IPS-20b (cell line): Measurements from ENCODE around the gene EAF2.
A peak's percentile ranks its signal among the peaks of the same experiment; 100 is the strongest.

Experiments
- H3K27ac ChIP-seq: one replicate; pipeline ENCODE4 v1.5.1; 2013; ENCODE audit warnings: low read length
- H3K27me3 ChIP-seq: 2 replicates; pipeline ENCODE4 v1.6.1; 2013; ENCODE audit warnings: mild to moderate bottlenecking, low read length, inconsistent platforms; ENCODE audit not compliant: insufficient read depth
- H3K36me3 ChIP-seq: 2 replicates; pipeline ENCODE4 v1.6.1; 2013; ENCODE audit warnings: low read depth, mild to moderate bottlenecking, inconsistent platforms, low read length, moderate library complexity; ENCODE audit not compliant: insufficient read depth
- H3K4me1 ChIP-seq: 2 replicates; pipeline ENCODE4 v1.6.1; 2013; ENCODE audit warnings: mild to moderate bottlenecking, control low read depth, inconsistent platforms, low read length, moderate library complexity; ENCODE audit not compliant: insufficient read depth
- H3K4me3 ChIP-seq: 2 replicates; pipeline ENCODE4 v1.5.1; 2013; ENCODE audit warnings: mild to moderate bottlenecking, low read length, inconsistent platforms
- H3K9ac ChIP-seq: 2 replicates; pipeline ENCODE4 v1.6.1; 2013; ENCODE audit warnings: low read depth, mild to moderate bottlenecking, inconsistent platforms, low read length, moderate library complexity
- H3K9me3 ChIP-seq: 2 replicates; pipeline ENCODE4 v1.6.1; 2013; ENCODE audit warnings: mild to moderate bottlenecking, low read depth, low read length, inconsistent platforms; ENCODE audit not compliant: insufficient read depth

The EAF2 gene

GRCh38 chr3:121834671-121835464, at the start of gene EAF2, which contains the start of gene IQCB1:
TSS of gene EAF2 (plus strand) at chr3:121835209. CDS start at chr3:121835286, 77 bp downstream.
TSS of gene IQCB1 (minus strand) at chr3:121835060. CDS start at chr3:121828960, 6,100 bp downstream.
- H3K9ac ChIP-seq: peak within 1 kb of the TSS; percentile 95
- peak within 1 kb of the TSS; percentile 40 for H3K27ac ChIP-seq
- H3K36me3 ChIP-seq: peaks cover 18% of the 10 kb centered on the region; the same call in 1 of the 2 replicates
- peaks cover 14% of the 10 kb centered on the region for H3K27me3 ChIP-seq
- H3K9me3 ChIP-seq: no peaks in the 10 kb centered on the region
- H3K4me1 ChIP-seq: peaks cover 3% of the 10 kb centered on the region; the same call in 1 of the 2 replicates
- peak within 1 kb of the TSS; percentile 91 for H3K4me3 ChIP-seq

- Histone ChIP-seq H3K27ac (no peak overlapping the region), H3K27me3 (no peaks in the 10 kb centered on the region), H3K9me3 (no peaks in the 10 kb centered on the region), H3K4me1 (no peaks in the 10 kb centered on the region), H3K36me3 (peaks cover 81% of the 10 kb centered on the region), H3K4me3 (no peak overlapping the region), H3K9ac (no peak overlapping the region)
Measured at GRCh38 chr3:121786485-121786884, 48.5 kb upstream of the EAF2 start.

- no peaks in the 10 kb centered on the region for H3K9me3 ChIP-seq
- H3K27me3 ChIP-seq: no peaks in the 10 kb centered on the region
- no peak overlapping the region for H3K9ac ChIP-seq
- H3K4me1 ChIP-seq: no peaks in the 10 kb centered on the region
- H3K36me3 ChIP-seq: peaks cover 47% of the 10 kb centered on the region
- no peak overlapping the region for H3K27ac ChIP-seq
- no peak overlapping the region for H3K4me3 ChIP-seq
Measured at GRCh38 chr3:121793078-121793477, 41.9 kb upstream of the EAF2 start.

GRCh38 chr3:121794264-121794983, 40.6 kb upstream of the EAF2 start:
- no peak overlapping the region for H3K9ac ChIP-seq
- H3K27ac ChIP-seq: no peak overlapping the region
- H3K4me1 ChIP-seq: no peaks in the 10 kb centered on the region
- no peaks in the 10 kb centered on the region for H3K27me3 ChIP-seq
- no peaks in the 10 kb centered on the region for H3K9me3 ChIP-seq
- no peak overlapping the region for H3K4me3 ChIP-seq
- peaks cover 47% of the 10 kb centered on the region for H3K36me3 ChIP-seq

GRCh38 chr3:121796970-121797369, 38.0 kb upstream of the EAF2 start:
- Histone ChIP-seq H3K9ac (no peak overlapping the region), H3K27me3 (no peaks in the 10 kb centered on the region), H3K4me3 (no peak overlapping the region), H3K4me1 (no peaks in the 10 kb centered on the region), H3K9me3 (no peaks in the 10 kb centered on the region), H3K27ac (no peak overlapping the region), H3K36me3 (peaks cover 45% of the 10 kb centered on the region)

GRCh38 chr3:121800906-121801305, 34.1 kb upstream of the EAF2 start:
- Histone ChIP-seq H3K4me1 (no peaks in the 10 kb centered on the region), H3K9ac (no peak overlapping the region), H3K36me3 (peaks cover 63% of the 10 kb centered on the region), H3K27me3 (no peaks in the 10 kb centered on the region), H3K4me3 (no peak overlapping the region), H3K27ac (no peak overlapping the region), H3K9me3 (no peaks in the 10 kb centered on the region)

GRCh38 chr3:121803771-121804320, 31.2 kb upstream of the EAF2 start:
- Histone ChIP-seq H3K4me1 (no peaks in the 10 kb centered on the region), H3K36me3 (peaks cover 66% of the 10 kb centered on the region), H3K27ac (no peak overlapping the region)

GRCh38 chr3:121809249-121809648, 25.8 kb upstream of the EAF2 start:
- H3K4me1 ChIP-seq: no peaks in the 10 kb centered on the region
- no peak overlapping the region for H3K4me3 ChIP-seq
- no peak overlapping the region for H3K27ac ChIP-seq

More at GRCh38 chr3:121803771-121804320, 31.2 kb upstream of the EAF2 start:
- H3K27me3 ChIP-seq: no peaks in the 10 kb centered on the region
- H3K9me3 ChIP-seq: no peaks in the 10 kb centered on the region
- H3K4me3 ChIP-seq: no peak overlapping the region
- no peak overlapping the region for H3K9ac ChIP-seq

GRCh38 chr3:121817753-121818152, 17.3 kb upstream of the EAF2 start:
- no peak overlapping the region for H3K9ac ChIP-seq
- H3K36me3 ChIP-seq: peaks cover 50% of the 10 kb centered on the region
- H3K4me3 ChIP-seq: no peak overlapping the region
- H3K27ac ChIP-seq: no peak overlapping the region
- H3K4me1 ChIP-seq: no peaks in the 10 kb centered on the region
- no peaks in the 10 kb centered on the region for H3K9me3 ChIP-seq
- H3K27me3 ChIP-seq: no peaks in the 10 kb centered on the region

More at GRCh38 chr3:121809249-121809648, 25.8 kb upstream of the EAF2 start:
- Histone ChIP-seq H3K9ac (no peak overlapping the region), H3K9me3 (no peaks in the 10 kb centered on the region), H3K27me3 (no peaks in the 10 kb centered on the region), H3K36me3 (peaks cover 45% of the 10 kb centered on the region)

- no peak overlapping the region for H3K27ac ChIP-seq
- H3K4me3 ChIP-seq: no peak overlapping the region
- H3K9ac ChIP-seq: no peak overlapping the region
- no peaks in the 10 kb centered on the region for H3K4me1 ChIP-seq
- peaks cover 7% of the 10 kb centered on the region; the same call in 1 of the 2 replicates for H3K9me3 ChIP-seq
- H3K36me3 ChIP-seq: peaks cover 57% of the 10 kb centered on the region
- no peaks in the 10 kb centered on the region for H3K27me3 ChIP-seq
Measured at GRCh38 chr3:121818578-121818977, 16.4 kb upstream of the EAF2 start.

GRCh38 chr3:121819236-121819635, 15.8 kb upstream of the EAF2 start:
- H3K27ac ChIP-seq: no peak overlapping the region
- peaks cover 10% of the 10 kb centered on the region for H3K9me3 ChIP-seq
- H3K36me3 ChIP-seq: peaks cover 64% of the 10 kb centered on the region
- no peaks in the 10 kb centered on the region for H3K27me3 ChIP-seq
- H3K9ac ChIP-seq: no peak overlapping the region
- H3K4me3 ChIP-seq: no peak overlapping the region
- H3K4me1 ChIP-seq: no peaks in the 10 kb centered on the region
